Keratinocyte (primary cell): Measurements from ENCODE around the gene CDKAL1. TPM values are rescaled to one million over a fixed set of nuclear protein-coding genes. Genes with fewer than 3 reads are reported as not detected.

Experiments
- DNase-seq: peaks from one replicate; pipeline ENCODE4 v3.0.0-alpha.2; 2011; ENCODE audit warnings: low read depth, missing footprints, low spot score
- FAIRE-seq: peaks from 2 replicates; lab custom pipeline; 2011; peaks lifted over from hg19 to GRCh38; lab: Jason Lieb, UNC
- H2AFZ ChIP-seq: 2 replicates; pipeline ENCODE4 v1.6.0; 2012; ENCODE audit warnings: low read length, control low read depth, inconsistent platforms; ENCODE audit not compliant: control insufficient read depth
- H3K27ac ChIP-seq: 2 replicates; pipeline ENCODE4 v1.5.1; 2011; ENCODE audit warnings: low read length; ENCODE audit not compliant: control insufficient read depth, insufficient read depth
- H3K27me3 ChIP-seq: 3 replicates; pipeline ENCODE4 v1.6.0; 2011; ENCODE audit warnings: low read length; ENCODE audit not compliant: control insufficient read depth, insufficient read depth; ENCODE audit errors: extremely low read depth
- H3K36me3 ChIP-seq, 2 experiments: 2 replicates in 1 of 2; 3 replicates in 1 of 2; pipeline ENCODE4 v1.5.1; 2011; ENCODE audit warnings: low read length in 2 of 2, mild to moderate bottlenecking in 1 of 2; ENCODE audit not compliant: control insufficient read depth in 2 of 2, insufficient read depth in 2 of 2; ENCODE audit errors: extremely low read depth in 1 of 2
- H3K4me1 ChIP-seq: 3 replicates; pipeline ENCODE4 v1.5.1; 2011; ENCODE audit warnings: low read length; ENCODE audit not compliant: control insufficient read depth, insufficient read depth; ENCODE audit errors: extremely low read depth
- H3K4me2 ChIP-seq: 3 replicates; pipeline ENCODE4 v1.6.0; 2011; ENCODE audit warnings: low read depth, low read length; ENCODE audit not compliant: control insufficient read depth, insufficient read depth; ENCODE audit errors: extremely low read depth
- H3K4me3 ChIP-seq, 3 experiments: fragments of 200-600 bp in 1 of 3; sonication (generic) in 1 of 3; 2 replicates in 2 of 3; 3 replicates in 1 of 3; pipeline ENCODE4 v1.5.1; 2011 to 2016; ENCODE audit warnings: low read length in 3 of 3, mild to moderate bottlenecking in 3 of 3, control low read depth in 2 of 3, inconsistent platforms in 1 of 3, low read depth in 1 of 3, mixed read lengths in 1 of 3, mixed run types in 1 of 3, moderate library complexity in 1 of 3; ENCODE audit not compliant: control insufficient read depth in 2 of 3, insufficient read depth in 2 of 3; ENCODE audit errors: extremely low read depth in 1 of 3
- H3K79me2 ChIP-seq: 2 replicates; pipeline ENCODE4 v1.6.0; 2012; ENCODE audit warnings: low read length; ENCODE audit not compliant: control insufficient read depth, insufficient read depth
- H3K9ac ChIP-seq: 3 replicates; pipeline ENCODE4 v1.6.0; 2011; ENCODE audit warnings: low read length; ENCODE audit not compliant: control insufficient read depth, insufficient read depth; ENCODE audit errors: extremely low read depth
- H3K9me1 ChIP-seq: 3 replicates; pipeline ENCODE4 v1.6.0; 2011; ENCODE audit warnings: low read length; ENCODE audit not compliant: control insufficient read depth, insufficient read depth; ENCODE audit errors: extremely low read depth
- H3K9me3 ChIP-seq: 2 replicates; pipeline ENCODE4 v1.5.1; 2012; ENCODE audit warnings: low read depth, low read length; ENCODE audit not compliant: control insufficient read depth
- H4K20me1 ChIP-seq: 3 replicates; pipeline ENCODE4 v1.6.0; 2011; ENCODE audit warnings: low read length; ENCODE audit not compliant: control insufficient read depth, insufficient read depth; ENCODE audit errors: extremely low read depth
- EZH2 ChIP-seq: IDR thresholded peaks from one replicate; pipeline ENCODE4 v1.6.1; 2012; ENCODE audit warnings: inconsistent platforms, mild to moderate bottlenecking, low read length, moderate library complexity
- dilution Hi-C: fragments of 300-500 bp; cut with MboI; formaldehyde crosslinking; loops from one replicate; pipeline ENCODE4 v1.7.0; 2020; ENCODE audit warnings: low sequenced_read_pairs; ENCODE audit not compliant: extremely low pct_ligation_motif_present
- polyA plus RNA-seq, 5 experiments: library from polyadenylated mRNA; depleted of rRNA in 3 of 5; stranded (reverse) in 3 of 5; stranded (forward) in 1 of 5; unstranded in 1 of 5; fragments of >200 nt; gene quantifications; 1 replicate in 1 of 5; 2 replicates in 3 of 5; 3 replicates in 1 of 5; pipeline versions ENCODE4 v1.2.1 to v1.2.3, GENCODE V29; 2011 to 2012; ENCODE audit warnings: missing spikeins in 2 of 5, low read depth in 1 of 5, low replicate concordance in 1 of 5
- TF ChIP-seq, protein P1 (sequence below), 3 experiments: IDR thresholded peaks in 1 of 3; conservative IDR thresholded peaks in 1 of 3; optimal IDR thresholded peaks in 1 of 3; 2 replicates in 2 of 3; 3 replicates in 1 of 3; pipeline versions ENCODE3 to v1.5.1; 2011; ENCODE audit warnings: low read length in 3 of 3, mild to moderate bottlenecking in 3 of 3, moderate library complexity in 2 of 3, control low read depth in 1 of 3, inconsistent platforms in 1 of 3; ENCODE audit not compliant: insufficient read depth in 2 of 3; ENCODE audit errors: extremely low read depth in 1 of 3

CDKAL1 gene
- polyA plus RNA-seq, 1 donor (not counting 4 experiments of a cell fraction or from before 2014, with no cell fraction given) = 5.6 TPM

- TF ChIP-seq EZH2 = no peak
- TF ChIP-seq, protein P1, sequence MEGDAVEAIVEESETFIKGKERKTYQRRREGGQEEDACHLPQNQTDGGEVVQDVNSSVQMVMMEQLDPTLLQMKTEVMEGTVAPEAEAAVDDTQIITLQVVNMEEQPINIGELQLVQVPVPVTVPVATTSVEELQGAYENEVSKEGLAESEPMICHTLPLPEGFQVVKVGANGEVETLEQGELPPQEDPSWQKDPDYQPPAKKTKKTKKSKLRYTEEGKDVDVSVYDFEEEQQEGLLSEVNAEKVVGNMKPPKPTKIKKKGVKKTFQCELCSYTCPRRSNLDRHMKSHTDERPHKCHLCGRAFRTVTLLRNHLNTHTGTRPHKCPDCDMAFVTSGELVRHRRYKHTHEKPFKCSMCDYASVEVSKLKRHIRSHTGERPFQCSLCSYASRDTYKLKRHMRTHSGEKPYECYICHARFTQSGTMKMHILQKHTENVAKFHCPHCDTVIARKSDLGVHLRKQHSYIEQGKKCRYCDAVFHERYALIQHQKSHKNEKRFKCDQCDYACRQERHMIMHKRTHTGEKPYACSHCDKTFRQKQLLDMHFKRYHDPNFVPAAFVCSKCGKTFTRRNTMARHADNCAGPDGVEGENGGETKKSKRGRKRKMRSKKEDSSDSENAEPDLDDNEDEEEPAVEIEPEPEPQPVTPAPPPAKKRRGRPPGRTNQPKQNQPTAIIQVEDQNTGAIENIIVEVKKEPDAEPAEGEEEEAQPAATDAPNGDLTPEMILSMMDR (optimal IDR thresholded peaks at IDR 0.05 in 1 of 3, IDR thresholded peaks at IDR 0.05 in 1 of 3, conservative IDR thresholded peaks at IDR 0.05 in 1 of 3; ENCODE audit: extremely low read depth in 1 of 3, insufficient read depth in 2 of 3, low read length in 3 of 3) = no peak
- Histone ChIP-seq H3K79me2 (no peaks in the 10 kb centered on the region), H3K4me3 (no peak overlapping the region), H3K9ac (no peak overlapping the region), H3K9me1 (no peaks in the 10 kb centered on the region), H4K20me1 (no peaks in the 10 kb centered on the region), H3K36me3 (no peaks in the 10 kb centered on the region), H3K4me1 (no peaks in the 10 kb centered on the region), H3K27me3 (no peaks in the 10 kb centered on the region), H3K27ac (no peak overlapping the region), H2AFZ (no peak overlapping the region), H3K4me2 (no peak overlapping the region), H3K9me3 (no peaks in the 10 kb centered on the region)
- FAIRE-seq (no peak), DNase-seq (no peak)
- dilution Hi-C loops = no loop called here
Measured at GRCh38 chr6:21161707-21162106, 627.5 kb downstream of the CDKAL1 start.

GRCh38 chr6:21163110-21163837, 629.0 kb downstream of the CDKAL1 start:
- H3K4me3 ChIP-seq = no peak overlapping the region
- dilution Hi-C loops = no loop called here
- no peaks in the 10 kb centered on the region for H3K79me2 ChIP-seq
- no peak for DNase-seq
- no peak overlapping the region for H3K4me2 ChIP-seq
- no peaks in the 10 kb centered on the region for H4K20me1 ChIP-seq
- H3K36me3 ChIP-seq = no peaks in the 10 kb centered on the region
- H2AFZ ChIP-seq = no peak overlapping the region
- H3K27me3 ChIP-seq = no peaks in the 10 kb centered on the region
- H3K27ac ChIP-seq = no peak overlapping the region
- H3K9me3 ChIP-seq = no peaks in the 10 kb centered on the region
- no peak overlapping the region for H3K9ac ChIP-seq
- no peaks in the 10 kb centered on the region for H3K9me1 ChIP-seq
- FAIRE-seq = no peak
- H3K4me1 ChIP-seq = no peaks in the 10 kb centered on the region
- TF ChIP-seq, protein P1 (optimal IDR thresholded peaks at IDR 0.05 in 1 of 3, IDR thresholded peaks at IDR 0.05 in 1 of 3, conservative IDR thresholded peaks at IDR 0.05 in 1 of 3; ENCODE audit: extremely low read depth in 1 of 3, insufficient read depth in 2 of 3, low read length in 3 of 3) = no peak
